ENCODE data around the gene ELL.

DNA sequence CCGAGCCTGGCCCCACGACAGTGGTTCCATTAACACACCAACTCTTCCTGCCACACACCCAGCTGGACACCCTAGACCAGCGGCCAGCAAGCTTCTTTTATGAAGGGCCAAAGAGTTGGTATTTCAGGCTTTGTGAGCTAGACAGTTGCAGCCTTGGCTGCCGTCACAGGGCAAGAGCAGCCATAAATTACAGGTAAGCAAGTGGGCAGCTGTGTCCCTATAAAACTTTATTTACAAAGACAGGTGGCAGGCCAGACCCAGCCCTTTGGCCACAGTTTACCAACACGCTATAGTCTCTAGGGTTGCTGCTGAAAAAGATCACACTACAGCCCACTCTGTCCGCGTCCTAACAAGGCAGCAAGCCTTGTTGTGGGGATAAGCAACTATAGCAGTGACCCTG, 13.3 kb downstream of the ELL start:
- TF ChIP-seq POLR2AphosphoS5 (IDR thresholded peaks at IDR 0.05; ENCODE audit: low read depth, low read length): no peak
- TF ChIP-seq, protein P1, sequence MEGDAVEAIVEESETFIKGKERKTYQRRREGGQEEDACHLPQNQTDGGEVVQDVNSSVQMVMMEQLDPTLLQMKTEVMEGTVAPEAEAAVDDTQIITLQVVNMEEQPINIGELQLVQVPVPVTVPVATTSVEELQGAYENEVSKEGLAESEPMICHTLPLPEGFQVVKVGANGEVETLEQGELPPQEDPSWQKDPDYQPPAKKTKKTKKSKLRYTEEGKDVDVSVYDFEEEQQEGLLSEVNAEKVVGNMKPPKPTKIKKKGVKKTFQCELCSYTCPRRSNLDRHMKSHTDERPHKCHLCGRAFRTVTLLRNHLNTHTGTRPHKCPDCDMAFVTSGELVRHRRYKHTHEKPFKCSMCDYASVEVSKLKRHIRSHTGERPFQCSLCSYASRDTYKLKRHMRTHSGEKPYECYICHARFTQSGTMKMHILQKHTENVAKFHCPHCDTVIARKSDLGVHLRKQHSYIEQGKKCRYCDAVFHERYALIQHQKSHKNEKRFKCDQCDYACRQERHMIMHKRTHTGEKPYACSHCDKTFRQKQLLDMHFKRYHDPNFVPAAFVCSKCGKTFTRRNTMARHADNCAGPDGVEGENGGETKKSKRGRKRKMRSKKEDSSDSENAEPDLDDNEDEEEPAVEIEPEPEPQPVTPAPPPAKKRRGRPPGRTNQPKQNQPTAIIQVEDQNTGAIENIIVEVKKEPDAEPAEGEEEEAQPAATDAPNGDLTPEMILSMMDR (IDR thresholded peaks at IDR 0.05): no peak
